Sigmoid colon (tissue), 7 donors: ENCODE data around the gene PLA2G15. TPM values are rescaled to one million over a fixed set of nuclear protein-coding genes. Genes with fewer than 3 reads are reported as not detected.
A peak's percentile ranks its signal among the peaks of the same experiment; 100 is the strongest.

Source experiments
- DNase-seq: peaks from one replicate; pipeline ENCODE4 v3.0.0-alpha.2; 2019
- H3K27ac ChIP-seq, 4 donors: fragments of 200-600 bp; sonication (generic); one replicate each; pipeline ENCODE4 v1.5.1; 2016 to 2019; ENCODE audit warnings: mild to moderate bottlenecking in 1 of 4
- H3K27me3 ChIP-seq, 3 donors: fragments of 200-600 bp; sonication (generic); one replicate each; pipeline ENCODE4 v1.5.1; 2019; ENCODE audit warnings: mild to moderate bottlenecking in 1 of 3
- H3K36me3 ChIP-seq, 4 donors: fragments of 200-600 bp; sonication (generic); one replicate each; pipeline ENCODE4 v1.5.1; 2016 to 2019
- H3K4me1 ChIP-seq, 4 donors: fragments of 200-600 bp; sonication (generic); one replicate each; pipeline ENCODE4 v1.5.1; 2017 to 2019
- H3K4me3 ChIP-seq, 4 donors: fragments of 200-600 bp; sonication (generic); one replicate each; pipeline ENCODE4 v1.5.1; 2017 to 2019; ENCODE audit warnings: mild to moderate bottlenecking in 2 of 4, moderate library complexity in 1 of 4
- H3K9me3 ChIP-seq, 4 donors: fragments of 200-600 bp in 3 of 4; sonication (generic) in 3 of 4; one replicate each; pipeline versions ENCODE4 v1.5.1 to v1.6.1; 2013 to 2019
- CTCF ChIP-seq, 4 experiments: fragments of 450-650 bp in 3 of 4; fragments of 200-600 bp in 1 of 4; IDR thresholded peaks; one replicate each; pipeline ENCODE4 v1.5.1; 2016 to 2019; ENCODE audit warnings: antibody characterized with exemption in 4 of 4, mild to moderate bottlenecking in 3 of 4, moderate library complexity in 2 of 4
- EP300 ChIP-seq, 4 donors: sonication (generic); formaldehyde crosslinking; IDR thresholded peaks; one replicate each; pipeline ENCODE4 v1.6.1; 2017; ENCODE audit warnings: antibody characterized with exemption in 4 of 4
- POLR2A ChIP-seq, 2 donors: fragments of 450-650 bp; IDR thresholded peaks; one replicate each; pipeline ENCODE4 v1.6.1; 2016; ENCODE audit warnings: antibody characterized with exemption in 2 of 2, mild to moderate bottlenecking in 2 of 2, moderate library complexity in 2 of 2
- POLR2AphosphoS5 ChIP-seq, 4 donors: sonication (generic); formaldehyde crosslinking; IDR thresholded peaks; one replicate each; pipeline ENCODE4 v1.6.1; 2017; ENCODE audit warnings: antibody characterized with exemption in 4 of 4
- WGBS, 2 donors: extraction: QIAGEN DNeasy Blood & Tissue Kit; methylation state at CpG; one replicate each; pipeline ENCODE4 v1.1.7; 2013; 5-methylcytosine and 5-hydroxymethylcytosine counted together
- intact Hi-C: fragments of 100-400 bp; cut with DNase I; formaldehyde crosslinking; loops from one replicate; pipeline ENCODE4 v1.15.1; 2023
- polyA plus RNA-seq, 3 donors: library from polyadenylated mRNA; stranded (reverse); fragments of 200-250 nt; gene quantifications; one replicate each; pipeline ENCODE4 v1.2.3, GENCODE V29; 2013
- total RNA-seq, 4 donors: library from RNA; depleted of rRNA; stranded (reverse); fragments of >200 nt; gene quantifications; one replicate each; pipeline ENCODE4 v1.1.0, GENCODE V29; 2016
- donor health status: healthy with polysubstance abuse.
- donor health status: Bipolar disorder and iron deficiency.
- donor health status: healthy.

The PLA2G15 gene
- total and polyA plus RNA-seq, 7 donors = 4.2 to 15.7 (median 10.2) TPM

- Histone ChIP-seq H3K36me3 (peaks cover 0 to 17% (median 5%) of the 10 kb centered on the region in 4 donors), H3K4me3 (no peak overlapping the region), H3K4me1 (peaks cover 0 to 30% (median 20%) of the 10 kb centered on the region in 4 donors), H3K9me3 (no peaks in the 10 kb centered on the region), H3K27me3 (no peaks in the 10 kb centered on the region), H3K27ac (peak overlapping the region in 1 of 4 donors; percentile 29)
- 89 to 92% methylated on average over 4 of the region's 4 CpGs for WGBS, 2 donors
- no peak for TF ChIP-seq EP300 (IDR thresholded peaks at IDR 0.05)
- no peak for TF ChIP-seq CTCF (IDR thresholded peaks at IDR 0.05)
- no peak for TF ChIP-seq POLR2A (IDR thresholded peaks at IDR 0.05)
- no peak for TF ChIP-seq POLR2AphosphoS5 (IDR thresholded peaks at IDR 0.05)
- no peak for DNase-seq
- intact Hi-C loops = no loop called here
Measured at GRCh38 chr16:68269793-68270192, 24.6 kb downstream of the PLA2G15 start.

GRCh38 chr16:68270353-68270752, 25.2 kb downstream of the PLA2G15 start:
- intact Hi-C loops = no loop called here
- no peak overlapping the region for H3K27ac ChIP-seq
- 0 to 50% methylated on average over 1 of the region's 1 CpG for WGBS, 2 donors
- DNase-seq = no peak
- H3K36me3 ChIP-seq = peaks cover 0 to 21% (median 7%) of the 10 kb centered on the region in 4 donors
- TF ChIP-seq POLR2A (IDR thresholded peaks at IDR 0.05) (no peak), EP300 (IDR thresholded peaks at IDR 0.05) (no peak), CTCF (IDR thresholded peaks at IDR 0.05) (no peak), POLR2AphosphoS5 (IDR thresholded peaks at IDR 0.05) (no peak)
- peaks cover 0 to 30% (median 24%) of the 10 kb centered on the region in 4 donors for H3K4me1 ChIP-seq
- no peak overlapping the region for H3K4me3 ChIP-seq
- no peaks in the 10 kb centered on the region for H3K9me3 ChIP-seq
- H3K27me3 ChIP-seq = no peaks in the 10 kb centered on the region

GRCh38 chr16:68272507-68273209, 27.5 kb downstream of the PLA2G15 start:
- Histone ChIP-seq H3K36me3 (peaks cover 0 to 21% (median 7%) of the 10 kb centered on the region in 4 donors), H3K4me3 (no peak overlapping the region), H3K27ac (no peak overlapping the region), H3K4me1 (peaks cover 0 to 33% (median 30%) of the 10 kb centered on the region in 4 donors), H3K27me3 (no peaks in the 10 kb centered on the region), H3K9me3 (no peaks in the 10 kb centered on the region)
- intact Hi-C loops = no loop called here
- TF ChIP-seq POLR2AphosphoS5 (IDR thresholded peaks at IDR 0.05) (no peak), CTCF (IDR thresholded peaks at IDR 0.05) (no peak), EP300 (IDR thresholded peaks at IDR 0.05) (no peak), POLR2A (IDR thresholded peaks at IDR 0.05) (no peak)
- 26 to 67% methylated on average over 4 of the region's 4 CpGs for WGBS, 2 donors
- no peak for DNase-seq

GRCh38 chr16:68273459-68273858, 28.3 kb downstream of the PLA2G15 start:
- TF ChIP-seq EP300 (IDR thresholded peaks at IDR 0.05) = no peak
- H3K4me1 ChIP-seq = peaks cover 0 to 27% (median 23%) of the 10 kb centered on the region in 4 donors
- no peaks in the 10 kb centered on the region for H3K9me3 ChIP-seq
- 91 to 93% methylated on average over 5 of the region's 5 CpGs for WGBS, 2 donors
- no peak overlapping the region for H3K27ac ChIP-seq
- no peaks in the 10 kb centered on the region for H3K27me3 ChIP-seq
- H3K36me3 ChIP-seq = peaks cover 0 to 21% (median 7%) of the 10 kb centered on the region in 4 donors
- DNase-seq = no peak
- H3K4me3 ChIP-seq = no peak overlapping the region
- intact Hi-C loops = no loop called here

GRCh38 chr16:68273896-68274295, 28.7 kb downstream of the PLA2G15 start:
- no peaks in the 10 kb centered on the region for H3K27me3 ChIP-seq
- TF ChIP-seq EP300 (IDR thresholded peaks at IDR 0.05) = no peak
- TF ChIP-seq CTCF (IDR thresholded peaks at IDR 0.05) = no peak
- H3K36me3 ChIP-seq = peaks cover 0 to 21% (median 7%) of the 10 kb centered on the region in 4 donors
- H3K4me3 ChIP-seq = no peak overlapping the region
- intact Hi-C loops = no loop called here
- 87 to 88% methylated on average over 8 of the region's 8 CpGs for WGBS, 2 donors
- H3K27ac ChIP-seq = no peak overlapping the region
- no peak for DNase-seq
- H3K4me1 ChIP-seq = peaks cover 0 to 27% (median 23%) of the 10 kb centered on the region in 4 donors
- H3K9me3 ChIP-seq = no peaks in the 10 kb centered on the region
